Activated CD8-positive, alpha-beta memory T cell treated with anti-CD3 and anti-CD28 coated beads, Interleukin-2, amount 50 U/mL, for 4 hours (primary cell): Measurements from ENCODE around the gene FMO5.
A peak's percentile ranks its signal among the peaks of the same experiment; 100 is the strongest.
"Not testable (repeated sequence)": the region's sequence is repeated elsewhere in the genome, so short reads cannot be mapped to it uniquely, and the experiment has no call there.

Experiments used
- DNase-seq: peaks from one replicate; pipeline ENCODE4 v3.0.0-alpha.2; 2020

Gene FMO5

GRCh38 chr1:147225193-147225730 lies at the start of gene FMO5:
FMO5 (minus strand) TSS chr1:147225339; CDS start chr1:147225029, 310 bp downstream.
- DNase-seq: peak; percentile 38

- no peak for DNase-seq
Observed at GRCh38 chr1:147273409-147274336, 48.5 kb upstream of the FMO5 start.

- DNase-seq: no peak
Observed at GRCh38 chr1:147272042-147272441, 46.9 kb upstream of the FMO5 start.

GRCh38 chr1:147270721-147271120 lies 45.6 kb upstream of the FMO5 start:
- no peak for DNase-seq

- DNase-seq: no peak
Observed at GRCh38 chr1:147267711-147268110, 42.6 kb upstream of the FMO5 start.

- DNase-seq: no peak
Observed at GRCh38 chr1:147266381-147266780, 41.2 kb upstream of the FMO5 start.

- no peak for DNase-seq
Observed at GRCh38 chr1:147264158-147264768, 39.1 kb upstream of the FMO5 start.

- no peak for DNase-seq
Observed at GRCh38 chr1:147260956-147261355, 35.8 kb upstream of the FMO5 start.

- no peak for DNase-seq
Observed at GRCh38 chr1:147252540-147252939, 27.4 kb upstream of the FMO5 start.

GRCh38 chr1:147247656-147248238 lies 22.6 kb upstream of the FMO5 start:
- no peak for DNase-seq

- DNase-seq: no peak
Observed at GRCh38 chr1:147246910-147247655, 21.9 kb upstream of the FMO5 start.

- no peak for DNase-seq
Observed at GRCh38 chr1:147246044-147246690, 21.0 kb upstream of the FMO5 start.

- DNase-seq: no peak
Observed at GRCh38 chr1:147245586-147246021, 20.5 kb upstream of the FMO5 start.

GRCh38 chr1:147245129-147245528 lies 20.0 kb upstream of the FMO5 start:
- no peak for DNase-seq

- no peak for DNase-seq
Observed at GRCh38 chr1:147243841-147244240, 18.7 kb upstream of the FMO5 start.

- no peak for DNase-seq
Observed at GRCh38 chr1:147243228-147243685, 18.1 kb upstream of the FMO5 start.

GRCh38 chr1:147242449-147243227 lies 17.5 kb upstream of the FMO5 start, which contains the start of gene CHD1L:
CHD1L (plus strand) TSS chr1:147242684; CDS start chr1:147242704, 20 bp downstream.
- peak; percentile 95 for DNase-seq

GRCh38 chr1:147241934-147242448 lies 16.9 kb upstream of the FMO5 start:
- no peak for DNase-seq

GRCh38 chr1:147240131-147240721 lies 15.1 kb upstream of the FMO5 start:
- DNase-seq: not testable (repeated sequence)
